ENCODE measurements around the gene FRMD4A. TPM values are rescaled to one million over a fixed set of nuclear protein-coding genes. Genes with fewer than 3 reads are reported as not detected.

The FRMD4A gene
- total RNA-seq, 4 donors from 2014 or later = 4.4 to 7.1 (median 5.2) TPM

- Histone ChIP-seq H3K9me3 (no peaks in the 10 kb centered on the region), H3K27ac (peak overlapping the region in 2 of 4 donors; percentile 14 to 20), H3K36me3 (no peaks in the 10 kb centered on the region), H3K4me3 (no peak overlapping the region), H3K27me3 (no peaks in the 10 kb centered on the region), H3K4me1 (peaks cover 8 to 34% of the 10 kb centered on the region in 2 donors)
- intact Hi-C loops (cut with DNase I; ENCODE audit: low total_unique reads) = no loop called here
- in situ Hi-C loops (cut with MboI; ENCODE audit: low sequenced_read_pairs in 4 of 4) = no loop called here
- DNase-seq (no peak), ATAC-seq (no peak)
- TF ChIP-seq, protein P1, sequence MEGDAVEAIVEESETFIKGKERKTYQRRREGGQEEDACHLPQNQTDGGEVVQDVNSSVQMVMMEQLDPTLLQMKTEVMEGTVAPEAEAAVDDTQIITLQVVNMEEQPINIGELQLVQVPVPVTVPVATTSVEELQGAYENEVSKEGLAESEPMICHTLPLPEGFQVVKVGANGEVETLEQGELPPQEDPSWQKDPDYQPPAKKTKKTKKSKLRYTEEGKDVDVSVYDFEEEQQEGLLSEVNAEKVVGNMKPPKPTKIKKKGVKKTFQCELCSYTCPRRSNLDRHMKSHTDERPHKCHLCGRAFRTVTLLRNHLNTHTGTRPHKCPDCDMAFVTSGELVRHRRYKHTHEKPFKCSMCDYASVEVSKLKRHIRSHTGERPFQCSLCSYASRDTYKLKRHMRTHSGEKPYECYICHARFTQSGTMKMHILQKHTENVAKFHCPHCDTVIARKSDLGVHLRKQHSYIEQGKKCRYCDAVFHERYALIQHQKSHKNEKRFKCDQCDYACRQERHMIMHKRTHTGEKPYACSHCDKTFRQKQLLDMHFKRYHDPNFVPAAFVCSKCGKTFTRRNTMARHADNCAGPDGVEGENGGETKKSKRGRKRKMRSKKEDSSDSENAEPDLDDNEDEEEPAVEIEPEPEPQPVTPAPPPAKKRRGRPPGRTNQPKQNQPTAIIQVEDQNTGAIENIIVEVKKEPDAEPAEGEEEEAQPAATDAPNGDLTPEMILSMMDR (IDR thresholded peaks at IDR 0.05 in 4 of 5, conservative IDR thresholded peaks at IDR 0.05 in 1 of 5) = no peak
- no peak for TF ChIP-seq POLR2A (IDR thresholded peaks at IDR 0.05)
These were observed 343.3 kb downstream of the FRMD4A start for GRCh38 chr10:13987446-13987845.

DNA sequence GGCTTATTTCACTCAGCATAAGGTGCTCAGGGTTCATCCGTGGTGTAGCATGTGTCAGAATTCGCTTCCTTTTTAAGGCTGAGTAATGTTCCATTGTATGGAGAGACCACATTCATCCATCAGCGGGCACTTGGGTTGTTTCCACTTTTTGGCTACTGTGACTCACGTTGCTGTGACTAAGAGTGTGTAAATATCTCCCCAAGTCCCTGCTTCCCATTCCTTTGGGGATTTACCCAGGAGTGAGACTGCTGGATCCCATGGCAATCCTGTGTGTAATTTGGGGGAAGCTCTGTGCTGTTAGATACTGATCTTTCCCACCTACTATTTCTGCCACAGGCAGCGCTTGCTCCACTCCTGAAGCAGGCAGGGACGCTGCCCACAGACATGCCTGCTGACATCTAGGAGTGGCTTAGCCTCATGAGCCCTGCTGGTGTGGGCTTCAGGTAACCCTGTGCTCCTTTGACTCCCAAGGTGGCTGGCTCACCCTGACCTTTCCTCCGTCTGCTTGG lies 346.0 kb downstream of the FRMD4A start:
- intact Hi-C loops (cut with DNase I; ENCODE audit: low total_unique reads) (loop anchor here (5.0 kb wide), 1 partner anchor 113 kb away; no protein-coding TSS in a partner anchor), in situ Hi-C loops (cut with MboI; ENCODE audit: low sequenced_read_pairs in 4 of 4) (no loop called here)
- Histone ChIP-seq H3K36me3 (no peaks in the 10 kb centered on the region), H3K4me3 (no peak overlapping the region), H3K4me1 (peaks cover 0 to 8% of the 10 kb centered on the region in 2 donors), H3K27me3 (no peaks in the 10 kb centered on the region), H3K27ac (no peak overlapping the region), H3K9me3 (no peaks in the 10 kb centered on the region)
- TF ChIP-seq POLR2A (IDR thresholded peaks at IDR 0.05) = no peak
- TF ChIP-seq, protein P1 (IDR thresholded peaks at IDR 0.05 in 4 of 5, conservative IDR thresholded peaks at IDR 0.05 in 1 of 5) = no peak
- no peak for ATAC-seq
- DNase-seq = no peak

- no peaks in the 10 kb centered on the region for H3K36me3 ChIP-seq
- intact Hi-C loops (cut with DNase I; ENCODE audit: low total_unique reads) (loop anchor here (5.0 kb wide), 1 partner anchor 114 kb away; no protein-coding TSS in a partner anchor), in situ Hi-C loops (cut with MboI; ENCODE audit: low sequenced_read_pairs in 4 of 4) (no loop called here)
- peaks cover 0 to 4% of the 10 kb centered on the region in 2 donors for H3K4me1 ChIP-seq
- H3K27me3 ChIP-seq = no peaks in the 10 kb centered on the region
- TF ChIP-seq, protein P1 (IDR thresholded peaks at IDR 0.05 in 4 of 5, conservative IDR thresholded peaks at IDR 0.05 in 1 of 5) = no peak
- no peak for TF ChIP-seq POLR2A (IDR thresholded peaks at IDR 0.05)
- H3K27ac ChIP-seq = no peak overlapping the region
- no peak for DNase-seq
- H3K4me3 ChIP-seq = no peak overlapping the region
- ATAC-seq = no peak
- H3K9me3 ChIP-seq = no peaks in the 10 kb centered on the region
These were observed 347.7 kb downstream of the FRMD4A start for GRCh38 chr10:13983035-13983434.

GRCh38 chr10:13978533-13979115 lies 352.1 kb downstream of the FRMD4A start:
- DNase-seq = no peak
- TF ChIP-seq, protein P1 (IDR thresholded peaks at IDR 0.05 in 4 of 5, conservative IDR thresholded peaks at IDR 0.05 in 1 of 5) = no peak
- TF ChIP-seq POLR2A (IDR thresholded peaks at IDR 0.05) = no peak
- H3K27ac ChIP-seq = peak overlapping the region in 1 of 4 donors; percentile 26
- intact Hi-C loops (cut with DNase I; ENCODE audit: low total_unique reads) (no loop called here), in situ Hi-C loops (cut with MboI; ENCODE audit: low sequenced_read_pairs in 4 of 4) (no loop called here)
- no peaks in the 10 kb centered on the region for H3K9me3 ChIP-seq
- no peak for ATAC-seq
- H3K36me3 ChIP-seq = no peaks in the 10 kb centered on the region
- H3K27me3 ChIP-seq = no peaks in the 10 kb centered on the region
- no peak overlapping the region for H3K4me3 ChIP-seq
- H3K4me1 ChIP-seq = no peaks in the 10 kb centered on the region
